NK-92 (cell line): ENCODE results near the gene GBP5.
"Not testable (repeated sequence)": the region's sequence is repeated elsewhere in the genome, so short reads cannot be mapped to it uniquely, and the experiment has no call there.

Source experiments
- DNase-seq: peaks from one replicate; lab custom pipeline; 2025; ENCODE audit not compliant: unreplicated experiment; lab: John Stamatoyannopoulos, UW

GBP5 gene

DNA sequence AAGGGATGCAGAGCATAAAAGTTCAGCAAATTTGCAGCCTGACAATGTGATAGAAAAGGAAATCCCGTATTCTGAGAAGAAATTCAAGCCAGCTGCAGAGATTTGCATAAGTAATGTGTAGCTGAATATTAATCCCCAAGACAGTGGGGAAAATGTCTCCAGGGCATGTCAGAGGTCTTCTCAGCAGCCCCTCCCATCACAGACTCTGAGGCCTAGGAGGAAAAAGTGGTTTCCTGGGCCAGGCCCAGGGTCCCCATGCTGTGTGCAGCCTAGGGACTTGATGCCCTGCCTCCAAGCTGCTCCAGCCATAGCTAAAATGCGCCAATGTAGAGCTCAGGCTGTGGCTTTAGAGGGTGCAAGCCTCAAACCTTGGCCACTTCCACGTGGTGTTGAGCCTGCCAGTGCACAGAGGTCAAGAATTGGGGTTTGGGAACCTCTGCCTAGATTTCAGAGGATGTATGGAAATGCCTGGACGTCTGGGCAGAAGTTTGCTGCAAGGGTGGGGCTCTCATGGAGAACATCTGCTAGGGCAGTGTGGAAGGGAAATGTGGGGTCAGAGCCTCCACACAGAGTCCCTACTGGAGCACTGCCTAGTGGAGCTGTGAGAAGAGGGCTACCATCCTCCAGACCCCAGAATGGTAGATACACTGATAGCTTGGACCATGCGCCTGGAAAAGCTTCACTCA lies 11.6 kb upstream of the GBP5 start:
- DNase-seq: not testable (repeated sequence)

DNA sequence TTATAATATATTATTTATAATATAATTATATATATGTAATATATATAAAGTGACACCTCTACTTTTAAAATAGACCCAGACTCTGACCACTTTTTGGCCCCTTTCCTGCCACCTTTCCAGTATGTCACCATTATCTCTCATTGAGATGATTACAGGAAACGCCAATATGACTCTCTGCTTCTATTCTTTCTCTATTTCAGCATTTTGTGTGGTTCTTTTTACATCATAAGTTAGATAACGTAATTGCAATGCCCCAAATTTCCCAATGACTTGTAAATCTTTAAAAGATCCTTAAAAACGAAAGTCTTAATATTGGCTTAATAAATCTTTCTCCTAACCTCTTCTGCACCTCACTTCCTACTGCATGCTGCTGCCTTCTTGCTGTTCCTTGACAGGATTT lies 8.1 kb upstream of the GBP5 start:
- no peak for DNase-seq

DNA sequence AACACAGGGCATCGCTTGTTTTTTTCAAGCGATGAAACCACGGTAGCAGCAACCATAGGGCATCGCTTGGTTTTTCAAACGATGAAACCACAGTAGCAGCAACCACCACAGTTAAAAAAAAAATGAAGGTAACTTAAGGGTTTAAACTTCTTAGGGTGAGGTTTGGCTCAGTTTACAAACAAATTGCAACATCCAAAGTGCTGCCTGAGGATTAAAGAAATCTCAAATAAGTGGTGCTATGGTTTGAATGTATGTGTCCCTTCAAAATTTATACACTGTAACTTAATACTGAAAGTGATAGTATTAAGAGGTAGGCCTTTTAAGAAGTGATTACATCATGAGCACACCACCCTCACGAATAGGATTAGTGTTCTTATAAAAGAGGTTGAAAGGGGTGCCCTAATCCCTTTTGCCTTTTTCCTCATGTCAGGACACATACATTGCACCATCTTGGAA lies 6.4 kb upstream of the GBP5 start:
- DNase-seq: no peak

DNA sequence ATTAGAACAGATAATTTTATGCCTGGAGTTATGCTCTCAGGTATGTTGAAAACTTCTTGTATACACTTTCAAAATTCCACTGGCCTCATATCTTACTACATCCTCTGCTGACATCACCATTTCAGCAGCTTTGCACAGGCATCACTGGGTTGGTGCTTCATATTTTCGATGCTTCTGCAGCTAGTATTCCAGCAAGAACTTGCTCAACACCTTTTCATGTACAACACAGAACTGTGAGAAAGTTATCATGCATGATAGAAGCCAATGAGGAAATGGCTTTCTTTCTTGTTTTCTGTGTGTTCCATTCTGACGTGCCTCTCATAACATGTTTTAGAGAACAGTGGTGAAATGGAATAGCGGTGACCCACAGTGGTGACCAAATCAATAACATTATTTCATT lies 5.1 kb upstream of the GBP5 start:
- no peak for DNase-seq

DNA sequence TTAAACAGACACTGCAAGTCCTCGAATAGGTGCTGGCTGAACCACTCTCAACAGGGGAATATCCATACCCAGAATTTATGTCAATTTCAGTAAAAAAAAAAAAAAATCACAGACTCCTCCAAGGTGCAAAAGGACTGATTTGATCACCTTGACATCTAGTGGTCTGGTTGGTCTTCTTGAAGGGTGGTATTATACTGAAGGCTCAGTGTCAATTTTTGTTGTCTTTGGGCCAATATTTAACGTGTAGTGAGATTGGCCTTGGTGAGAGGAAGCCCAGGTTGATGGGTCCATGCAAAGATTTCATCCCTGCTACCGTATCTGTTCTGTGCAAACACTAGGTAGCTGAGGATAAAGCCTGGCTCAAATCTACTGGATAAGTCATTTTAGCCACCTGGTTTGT lies 4.0 kb upstream of the GBP5 start:
- no peak for DNase-seq

DNA sequence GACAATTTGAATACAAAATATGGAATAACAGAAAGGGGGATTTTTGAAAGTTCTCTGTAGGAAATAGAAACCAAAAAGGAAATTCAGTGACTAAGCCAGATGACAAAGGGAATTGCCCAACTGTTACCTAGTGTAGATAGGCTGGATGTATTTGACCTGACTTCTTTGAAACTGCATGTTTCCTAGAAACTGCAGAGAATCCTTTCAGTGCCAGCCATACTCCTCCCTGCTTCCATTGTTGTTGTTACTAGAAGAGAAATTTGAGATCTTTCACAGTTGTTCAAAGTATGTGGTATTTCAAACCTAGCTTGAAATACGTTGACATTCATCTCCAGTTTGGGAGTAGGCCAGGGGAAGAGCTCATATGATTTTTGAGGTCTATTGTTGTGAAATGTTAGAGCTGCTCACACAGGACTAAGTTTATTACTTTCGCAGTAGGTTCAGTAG lies 1.8 kb upstream of the GBP5 start:
- no peak for DNase-seq

DNA sequence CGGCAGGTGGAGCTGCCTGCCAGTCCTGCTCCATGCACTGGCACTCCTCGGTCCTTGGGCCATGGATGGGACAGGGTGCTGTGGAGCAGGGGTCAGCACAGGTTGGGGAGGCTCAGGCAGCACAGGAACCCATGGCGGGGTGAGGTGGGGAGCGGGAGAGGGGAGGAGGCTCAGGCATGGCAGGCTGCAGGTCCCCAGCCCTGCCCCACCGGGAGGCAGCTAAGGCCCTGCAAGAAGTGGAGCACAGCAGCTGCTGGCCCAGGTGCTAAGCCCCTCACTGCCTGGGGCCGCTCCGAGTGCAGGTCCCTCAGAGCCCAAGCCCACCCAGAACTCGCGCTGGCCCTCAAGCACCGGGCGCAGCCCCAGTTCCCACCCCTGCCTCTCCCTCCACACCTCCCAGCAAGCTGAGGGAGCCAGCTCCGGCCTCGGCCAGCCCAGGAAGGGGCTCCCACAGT lies 691 bp upstream of the GBP5 start:
- DNase-seq: no peak

DNA sequence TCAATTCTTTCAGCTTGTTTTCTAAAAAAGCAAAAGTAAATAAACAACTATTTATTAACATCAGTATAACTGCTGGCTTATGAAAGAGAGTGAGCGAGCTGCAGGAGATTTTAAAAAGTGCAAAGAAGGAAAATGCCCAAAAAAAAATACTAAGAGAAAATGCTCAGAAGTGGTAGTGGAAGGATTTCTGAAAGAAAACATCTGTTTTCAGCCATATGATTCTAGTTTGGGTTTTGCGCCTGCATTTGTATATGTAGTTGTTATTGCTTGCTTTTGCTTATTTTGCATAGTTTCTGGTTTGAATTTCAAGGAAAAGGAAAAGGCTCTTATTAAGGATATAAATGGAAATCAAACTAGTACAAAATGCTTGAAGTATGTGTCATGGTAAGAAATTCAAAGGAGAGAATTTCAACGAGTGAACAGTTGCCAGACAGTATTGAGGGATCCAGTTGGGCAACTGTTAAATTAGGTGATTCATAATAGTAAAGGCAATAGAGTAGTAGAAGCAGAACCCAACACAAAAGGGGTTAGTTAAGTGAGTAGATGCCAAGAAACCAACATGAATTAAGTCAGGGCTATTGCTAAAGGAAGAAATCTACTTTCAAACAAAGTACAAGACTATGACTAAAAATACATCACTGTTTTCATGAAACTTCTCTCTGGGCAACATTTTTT lies 1.2 kb downstream of the GBP5 start:
- no peak for DNase-seq

DNA sequence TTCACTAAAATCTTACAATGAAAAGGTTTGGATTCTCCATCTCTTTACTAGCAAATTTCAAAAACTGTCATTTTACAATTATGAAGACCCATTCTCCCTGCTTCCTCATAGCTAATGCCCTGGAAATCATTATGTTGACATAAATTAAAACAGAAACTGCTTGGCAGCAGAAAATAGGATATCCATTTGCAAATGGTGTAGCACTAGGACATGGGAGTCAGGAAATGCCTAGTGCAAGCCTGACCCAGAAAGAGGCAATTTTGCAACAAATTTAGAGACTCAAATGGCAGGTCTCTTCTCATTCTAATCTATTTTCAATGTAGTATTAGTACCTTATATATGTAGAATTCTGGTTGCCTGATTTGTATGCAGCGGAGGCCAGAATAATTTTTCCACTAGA lies 2.2 kb downstream of the GBP5 start:
- no peak for DNase-seq

DNA sequence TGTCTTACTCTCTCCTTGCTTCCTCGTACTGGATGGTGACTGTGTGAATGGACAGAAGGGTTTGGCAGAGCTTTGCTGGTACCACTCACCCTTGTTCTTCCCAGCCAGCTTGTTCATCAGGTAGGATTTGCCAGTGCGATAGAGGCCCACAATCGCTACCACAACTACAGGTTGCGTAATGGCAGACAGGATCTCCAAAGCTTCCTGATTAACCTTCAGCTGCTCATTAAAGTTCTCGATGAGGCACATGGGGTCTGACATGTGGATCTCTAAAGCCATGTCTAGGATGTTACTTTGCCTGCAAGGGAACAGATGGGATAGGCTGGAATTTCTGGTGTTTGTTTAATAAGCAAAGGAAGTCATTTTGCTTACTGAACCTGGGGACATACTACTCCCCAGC lies 3.4 kb downstream of the GBP5 start:
- DNase-seq: no peak

DNA sequence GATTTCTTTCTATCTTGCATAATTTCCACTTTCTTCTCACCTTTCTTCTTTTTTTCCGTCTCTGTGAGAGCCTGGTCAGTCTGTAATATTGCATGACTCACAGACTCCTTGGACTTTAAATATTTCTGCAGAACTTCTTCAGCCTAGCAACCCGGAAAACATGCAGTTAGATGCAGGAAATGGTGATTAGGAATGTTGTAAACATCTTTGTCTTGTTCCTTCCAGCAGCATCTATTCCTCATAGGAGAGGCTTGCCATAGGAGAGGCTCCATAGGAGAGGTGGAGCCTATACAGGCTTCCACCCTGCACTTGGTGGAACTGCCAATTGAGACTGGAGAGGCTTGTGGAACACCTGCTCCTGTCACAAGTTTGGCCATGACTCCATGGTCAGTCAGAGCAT lies 10.0 kb downstream of the GBP5 start:
- DNase-seq: no peak

DNA sequence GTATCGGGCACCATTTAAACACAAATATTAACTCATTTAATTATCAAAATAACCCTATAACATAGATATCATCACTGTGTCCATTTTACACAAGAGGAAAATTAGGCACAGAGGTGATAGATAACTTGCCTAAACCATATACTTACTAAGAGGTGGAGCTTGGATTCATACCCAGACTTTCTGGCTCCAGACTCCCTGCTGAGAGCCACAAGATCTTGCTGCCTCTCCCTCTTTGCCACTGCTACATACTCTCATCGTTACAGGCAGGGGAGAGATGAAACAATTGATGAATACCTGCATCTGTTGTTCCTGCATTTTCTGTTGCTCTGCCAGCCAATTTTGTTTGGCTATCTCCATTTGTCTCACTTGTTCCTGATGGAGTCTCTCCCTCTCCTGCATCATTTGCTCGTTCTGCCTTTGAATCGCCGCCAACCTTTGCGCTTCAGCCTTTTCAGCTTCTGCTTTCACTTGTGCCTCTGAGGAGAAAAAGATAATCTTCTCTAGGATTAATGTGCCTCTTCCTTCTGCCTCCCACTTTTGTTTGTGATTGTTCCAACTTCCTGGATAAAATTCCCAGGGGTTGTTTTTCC lies 10.6 kb downstream of the GBP5 start:
- DNase-seq: no peak

DNA sequence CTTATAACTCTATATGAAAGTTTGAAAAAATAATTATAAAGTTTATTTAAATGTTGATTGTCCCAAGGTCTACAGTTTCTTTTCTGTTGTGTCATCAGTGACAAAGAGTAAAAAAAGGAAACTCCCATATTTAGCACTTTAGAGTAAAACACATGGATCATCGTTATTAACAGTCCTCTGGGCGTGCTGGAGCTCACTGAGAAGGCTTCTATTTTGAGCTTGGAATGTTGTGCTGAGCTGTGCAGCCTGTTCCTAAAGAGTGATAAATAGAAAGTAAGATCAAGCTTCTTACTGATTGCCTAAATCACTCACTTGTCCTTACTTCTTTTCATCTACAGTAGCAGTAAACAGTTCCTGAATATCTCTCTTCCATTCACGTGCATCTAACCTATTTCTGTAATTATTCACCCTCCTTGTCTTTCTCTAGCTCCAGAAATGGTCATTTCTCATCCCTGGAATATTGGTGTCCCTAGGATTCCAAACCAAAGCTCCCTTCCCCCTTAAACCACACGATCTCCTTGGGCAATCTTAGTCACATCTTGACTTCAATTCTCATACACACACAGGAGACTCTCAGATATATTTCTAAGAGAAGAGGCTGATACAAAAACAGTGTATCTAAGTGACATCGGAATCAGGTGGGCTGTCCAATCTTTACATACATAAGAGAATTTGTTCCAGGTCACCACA lies 11.9 kb downstream of the GBP5 start:
- no peak for DNase-seq

DNA sequence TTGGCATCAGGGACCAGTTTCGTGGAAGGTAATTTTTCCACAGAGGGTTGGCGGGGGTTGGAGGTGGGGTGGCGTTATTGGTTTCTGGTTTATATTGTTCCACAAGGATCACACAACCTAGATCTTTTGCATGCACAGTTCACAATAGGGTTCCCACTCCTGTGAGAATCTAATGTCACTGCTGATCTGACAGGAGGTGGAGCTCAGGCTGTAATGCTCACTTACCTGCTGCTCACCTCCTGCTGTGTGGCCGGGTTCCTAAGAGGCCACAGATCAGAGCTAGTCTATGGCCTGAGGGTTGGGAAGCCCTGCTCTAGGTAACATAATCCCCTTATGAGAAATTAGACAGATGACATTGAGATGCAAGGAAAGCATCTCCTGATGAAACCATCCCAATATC lies 12.6 kb downstream of the GBP5 start:
- DNase-seq: no peak

DNA sequence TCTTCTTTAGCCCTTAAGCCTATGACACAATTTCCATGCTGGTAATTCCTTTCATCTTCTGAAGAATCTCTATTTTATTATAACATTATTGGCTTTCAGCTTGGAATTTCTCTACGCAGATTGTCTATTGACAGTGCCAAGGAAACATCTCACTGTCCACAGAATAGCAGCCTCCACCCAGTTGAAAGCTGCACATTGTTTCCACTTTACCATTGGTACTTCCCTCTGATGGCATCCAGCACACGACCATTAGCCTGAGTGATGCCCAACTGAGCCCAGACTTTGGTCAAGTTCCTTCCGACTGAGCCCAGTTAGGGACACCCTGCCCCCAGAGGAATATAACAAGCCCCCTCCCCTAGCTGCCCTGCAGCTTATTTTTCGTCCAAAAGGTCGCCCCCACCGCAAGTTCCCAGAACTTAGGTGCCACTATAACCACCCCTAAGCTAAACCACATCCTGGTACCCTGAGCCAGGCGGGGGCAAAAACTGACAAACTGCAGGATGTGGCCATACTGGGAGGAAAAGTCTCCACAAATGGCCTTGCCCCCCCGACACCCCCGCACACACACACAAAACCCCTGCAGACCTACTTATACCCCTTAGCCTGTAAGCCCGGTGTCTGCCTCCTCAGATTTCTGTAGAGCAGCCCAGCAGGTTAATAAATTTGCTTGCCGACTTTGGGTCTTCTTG lies 13.2 kb downstream of the GBP5 start:
- DNase-seq: no peak

DNA sequence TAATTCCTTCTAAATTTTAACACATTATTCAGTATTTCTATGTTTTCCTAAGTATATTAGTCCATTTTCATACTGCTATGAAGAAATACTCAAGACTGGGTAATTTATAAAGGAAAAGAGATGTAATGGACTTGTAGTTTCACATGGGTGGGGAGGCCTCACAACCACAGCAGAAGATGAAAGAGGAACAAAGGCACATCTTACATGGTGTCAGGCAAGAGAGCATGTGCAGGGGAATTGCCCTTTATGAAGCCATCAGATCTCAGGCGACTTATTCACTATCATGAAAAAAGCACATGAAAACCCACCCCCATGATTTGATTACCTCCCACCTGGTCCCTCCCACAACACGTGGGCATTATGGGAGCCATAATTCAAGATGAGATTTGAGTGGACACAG lies 15.6 kb downstream of the GBP5 start:
- no peak for DNase-seq

DNA sequence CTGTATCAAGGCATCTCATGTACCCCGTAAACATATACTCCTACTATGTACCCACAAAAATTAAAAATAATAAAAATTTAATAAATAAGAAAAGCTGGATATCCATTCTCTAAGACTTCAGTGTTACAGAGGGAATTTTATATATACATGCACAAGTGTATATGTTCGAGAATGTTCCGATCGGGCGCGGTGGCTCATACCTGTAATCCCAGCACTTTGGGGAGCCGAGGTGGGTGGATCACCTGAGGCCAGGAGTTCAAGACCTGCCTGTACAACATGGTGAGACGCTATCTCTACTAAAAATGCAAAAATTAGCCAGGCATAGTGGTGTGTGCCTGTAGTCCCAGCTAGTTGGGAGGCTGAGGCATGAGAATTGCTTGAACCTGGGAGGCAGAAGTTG lies 17.1 kb downstream of the GBP5 start:
- DNase-seq: not testable (repeated sequence)

DNA sequence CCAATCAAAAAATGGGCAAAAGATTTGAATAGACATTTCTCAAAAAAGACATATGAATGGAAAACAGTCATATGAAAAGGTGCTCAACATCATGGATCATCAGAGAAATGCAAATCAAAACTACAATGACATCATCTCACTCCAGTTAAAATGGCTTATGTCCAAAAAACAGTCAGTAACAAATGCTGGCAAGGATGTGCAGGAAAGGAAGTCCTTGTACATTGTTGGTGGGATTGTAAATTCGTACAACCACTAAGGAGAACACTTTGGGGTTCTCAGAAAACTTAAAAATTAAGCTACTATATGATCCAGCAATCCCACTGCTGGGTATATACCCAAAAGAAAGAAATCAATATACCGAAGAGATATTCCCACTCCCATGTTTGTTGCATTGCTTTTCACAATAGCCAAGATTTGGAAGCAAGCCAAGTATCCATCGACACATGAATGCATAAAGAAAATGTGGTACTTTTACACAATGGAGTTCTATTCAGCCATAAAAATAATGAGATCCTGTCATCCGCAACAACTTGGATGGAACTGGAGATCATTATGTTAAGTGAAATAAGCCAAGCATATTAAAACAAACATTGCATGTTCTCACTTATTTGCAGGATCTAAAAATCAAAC lies 17.9 kb downstream of the GBP5 start:
- DNase-seq: no peak

DNA sequence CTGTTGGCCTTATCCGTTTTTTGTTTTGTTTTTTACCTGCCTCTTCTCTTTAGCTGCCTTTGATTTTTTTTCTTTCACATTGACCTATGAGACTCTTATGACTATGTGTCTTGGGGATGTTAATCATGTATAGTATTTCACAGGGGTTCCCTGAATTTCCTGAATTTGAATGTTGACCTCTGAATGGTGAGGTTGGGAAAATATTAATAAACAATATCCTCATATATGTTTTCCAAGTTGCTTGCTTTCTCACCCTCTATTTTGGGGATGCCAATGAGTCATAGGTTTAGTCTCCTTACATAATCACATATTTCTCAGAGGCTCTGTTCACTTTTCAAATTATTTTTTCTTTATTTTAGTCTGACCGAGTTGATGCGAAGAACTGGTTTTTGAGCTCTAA lies 29.6 kb downstream of the GBP5 start:
- no peak for DNase-seq
